H9 (cell line): ENCODE measurements around the gene TRNP1. TPM values are rescaled to one million over a fixed set of nuclear protein-coding genes. Genes with fewer than 3 reads are reported as not detected.
A peak's percentile ranks its signal among the peaks of the same experiment; 100 is the strongest.

Source experiments
- DNase-seq: peaks from one replicate; pipeline ENCODE4 v3.0.0-alpha.2; 2017
- H2AFZ ChIP-seq: one replicate; pipeline ENCODE4 v1.6.1; 2013; ENCODE audit warnings: mild to moderate bottlenecking, low read length, control low read depth, moderate library complexity
- H2AK5ac ChIP-seq: 2 replicates; pipeline ENCODE4 v1.6.1; 2013; ENCODE audit warnings: low read length, control low read depth, mixed read lengths; ENCODE audit not compliant: insufficient read length
- H2BK120ac ChIP-seq: one replicate; pipeline ENCODE4 v1.6.1; 2013; ENCODE audit warnings: low read depth, mild to moderate bottlenecking, low read length, control low read depth, inconsistent platforms; ENCODE audit not compliant: poor library complexity, severe bottlenecking
- H2BK12ac ChIP-seq: 2 replicates; pipeline ENCODE4 v1.6.1; 2013; ENCODE audit warnings: low read length, control low read depth, mixed read lengths, low read depth; ENCODE audit not compliant: insufficient read length
- H2BK15ac ChIP-seq: 2 replicates; pipeline ENCODE4 v1.6.1; 2013; ENCODE audit warnings: low read depth, low read length, control low read depth
- H2BK20ac ChIP-seq: one replicate; pipeline ENCODE4 v1.6.1; 2013; ENCODE audit warnings: low read depth, mild to moderate bottlenecking, low read length, control low read depth, inconsistent platforms; ENCODE audit not compliant: poor library complexity, severe bottlenecking
- H2BK5ac ChIP-seq: 2 replicates; pipeline ENCODE4 v1.6.1; 2013; ENCODE audit warnings: low read length, control low read depth, mixed read lengths; ENCODE audit not compliant: insufficient read length
- H3K14ac ChIP-seq: 2 replicates; pipeline ENCODE4 v1.6.1; 2013; ENCODE audit warnings: low read length, control low read depth; ENCODE audit not compliant: insufficient read depth
- H3K18ac ChIP-seq: 2 replicates; pipeline ENCODE4 v1.6.1; 2013; ENCODE audit warnings: low read depth, mild to moderate bottlenecking, mixed read lengths, low read length, control low read depth; ENCODE audit not compliant: insufficient read length
- H3K23ac ChIP-seq: 2 replicates; pipeline ENCODE4 v1.6.1; 2013; ENCODE audit warnings: low read length, control low read depth, mixed read lengths, low read depth; ENCODE audit not compliant: insufficient read length
- H3K23me2 ChIP-seq: 2 replicates; pipeline ENCODE4 v1.6.1; 2013; ENCODE audit warnings: low read depth, mild to moderate bottlenecking, mixed read lengths, low read length, control low read depth; ENCODE audit not compliant: insufficient read length, poor library complexity, severe bottlenecking
- H3K27ac ChIP-seq: 2 replicates; pipeline ENCODE4 v1.5.1; 2013; ENCODE audit warnings: low read length, control low read depth, mixed read lengths, low read depth; ENCODE audit not compliant: insufficient read length
- H3K27me3 ChIP-seq: 2 replicates; pipeline ENCODE4 v1.6.1; 2013; ENCODE audit warnings: low read length, control low read depth, inconsistent platforms; ENCODE audit not compliant: insufficient read depth
- H3K4ac ChIP-seq: 2 replicates; pipeline ENCODE4 v1.6.1; 2013; ENCODE audit warnings: low read depth, mild to moderate bottlenecking, control low read depth, inconsistent platforms, low read length, moderate library complexity
- H3K4me1 ChIP-seq: 2 replicates; pipeline ENCODE4 v1.6.1; 2013; ENCODE audit warnings: low read length, control low read depth, inconsistent platforms; ENCODE audit not compliant: insufficient read depth
- H3K4me2 ChIP-seq: 2 replicates; pipeline ENCODE4 v1.6.1; 2013; ENCODE audit warnings: low read length, control low read depth, mixed read lengths; ENCODE audit not compliant: insufficient read length, insufficient read depth
- H3K56ac ChIP-seq: 2 replicates; pipeline ENCODE4 v1.6.1; 2013; ENCODE audit warnings: low read depth, mild to moderate bottlenecking, mixed read lengths, low read length, control low read depth; ENCODE audit not compliant: insufficient read length
- H3K79me1 ChIP-seq: 2 replicates; pipeline ENCODE4 v1.6.1; 2013; ENCODE audit warnings: low read depth, mild to moderate bottlenecking, moderate library complexity, low read length, control low read depth, inconsistent platforms; ENCODE audit not compliant: insufficient read depth, poor library complexity, severe bottlenecking
- H3K79me2 ChIP-seq: 2 replicates; pipeline ENCODE4 v1.6.1; 2013; ENCODE audit warnings: low read length, control low read depth, inconsistent platforms; ENCODE audit not compliant: insufficient read depth
- H3K9ac ChIP-seq: 2 replicates; pipeline ENCODE4 v1.6.1; 2013; ENCODE audit warnings: low read length, control low read depth, mixed read lengths; ENCODE audit not compliant: insufficient read length; ENCODE audit errors: extremely low read depth
- H3K9me3 ChIP-seq: one replicate; pipeline ENCODE4 v1.6.1; 2013; ENCODE audit warnings: low read depth, low read length, inconsistent platforms; ENCODE audit not compliant: control insufficient read depth
- H3T11ph ChIP-seq: one replicate; pipeline ENCODE4 v1.6.1; 2013; ENCODE audit warnings: mild to moderate bottlenecking, low read length, control low read depth, inconsistent platforms
- H4K20me1 ChIP-seq: one replicate; pipeline ENCODE4 v1.6.1; 2013; ENCODE audit not compliant: control insufficient read depth, insufficient read length, insufficient read depth
- H4K5ac ChIP-seq: 2 replicates; pipeline ENCODE4 v1.6.1; 2013; ENCODE audit warnings: low read depth, mild to moderate bottlenecking, mixed read lengths, low read length, control low read depth; ENCODE audit not compliant: insufficient read length
- H4K8ac ChIP-seq: replicated peaks from 2 replicates; pipeline ENCODE4 v1.6.1; 2013; ENCODE audit warnings: low read length, control low read depth, mixed read lengths, low read depth; ENCODE audit not compliant: insufficient read length
- H4K91ac ChIP-seq: 2 replicates; pipeline ENCODE4 v1.6.1; 2013; ENCODE audit warnings: low read depth, mild to moderate bottlenecking, moderate library complexity, mixed read lengths, low read length, control low read depth; ENCODE audit not compliant: insufficient read length
- H3K27ac Mint-ChIP-seq, 3 experiments: 2 replicates in 2 of 3; 3 replicates in 1 of 3; pipeline ENCODE4 v1.8.0; 2020 to 2021; ENCODE audit warnings: mixed read lengths in 3 of 3, mild to moderate bottlenecking in 1 of 3, moderate library complexity in 1 of 3
- H3K27me3 Mint-ChIP-seq: 2 replicates; pipeline ENCODE4 v1.8.0; 2021; ENCODE audit warnings: low read depth, mild to moderate bottlenecking, moderate library complexity, mixed read lengths
- H3K36me3 Mint-ChIP-seq, 3 experiments: 2 replicates in 2 of 3; 3 replicates in 1 of 3; pipeline ENCODE4 v1.8.0; 2020 to 2021; ENCODE audit warnings: low read depth in 3 of 3, mixed read lengths in 3 of 3; ENCODE audit not compliant: insufficient read depth in 1 of 3
- H3K4me1 Mint-ChIP-seq, 2 experiments: 2 replicates each; pipeline ENCODE4 v1.8.0; 2020; ENCODE audit warnings: mixed read lengths in 2 of 2
- H3K4me3 Mint-ChIP-seq, 2 experiments: 2 replicates in 1 of 2; 3 replicates in 1 of 2; pipeline ENCODE4 v1.8.0; 2020 to 2021; ENCODE audit warnings: mild to moderate bottlenecking in 2 of 2, mixed read lengths in 2 of 2, moderate library complexity in 1 of 2
- H3K9me3 Mint-ChIP-seq, 2 experiments: 2 replicates in 1 of 2; 3 replicates in 1 of 2; pipeline ENCODE4 v1.8.0; 2020; ENCODE audit warnings: mild to moderate bottlenecking in 2 of 2, mixed read lengths in 2 of 2, moderate library complexity in 1 of 2
- CTCF ChIP-seq: fragments of 200-600 bp; sonication (generic); conservative IDR thresholded peaks from 3 replicates; pipeline ENCODE4 v1.8.0; 2021; ENCODE audit warnings: antibody characterized with exemption, mild to moderate bottlenecking
- WGBS: extraction: QIAGEN DNeasy Blood & Tissue Kit; methylation state at CpG from one replicate; pipeline ENCODE4 v1.1.7; 2013; ENCODE audit warnings: missing lambda C conversion rate, low lambda C conversion rate, mixed read lengths; ENCODE audit not compliant: insufficient read length; ENCODE audit errors: extremely low coverage; 5-methylcytosine and 5-hydroxymethylcytosine counted together
- total RNA-seq: library from RNA; stranded (reverse); gene quantifications from 2 replicates; pipeline ENCODE4 v1.2.1, GENCODE V29; 2021

TRNP1 gene
- total RNA-seq, 1 experiment from 2014 or later = 39.0 TPM

- Histone ChIP-seq H2BK15ac (no peak overlapping the region), H2AFZ (no peak overlapping the region), H4K5ac (no peak overlapping the region), H3K9ac (no peak overlapping the region), H3K4ac (no peak overlapping the region), H3K9me3 (no peaks in the 10 kb centered on the region), H3K79me2 (no peaks in the 10 kb centered on the region), H3K14ac (no peak overlapping the region), H3K79me1 (no peaks in the 10 kb centered on the region), H2AK5ac (no peak overlapping the region), H3K18ac (peak overlapping the region; percentile 57), H3K4me2 (no peak overlapping the region), H3K23me2 (peaks cover 6% of the 10 kb centered on the region), H3K27me3 (no peaks in the 10 kb centered on the region), H4K8ac (no peak overlapping the region), H3K56ac (no peak overlapping the region), H2BK5ac (no peak overlapping the region), H3K27ac (peak overlapping the region; percentile 33), H3K23ac (no peak overlapping the region), H3K4me1 (peaks cover 25% of the 10 kb centered on the region), H2BK120ac (no peak overlapping the region), H4K20me1 (no peaks in the 10 kb centered on the region), H2BK20ac (no peak overlapping the region), H4K91ac (no peak overlapping the region), H2BK12ac (no peak overlapping the region), H3T11ph (no peak overlapping the region)
- H3K27me3 Mint-ChIP-seq = no peaks in the 10 kb centered on the region; the same call in 1 of the 2 replicates
- peak overlapping the region in 1 of 2 experiments; percentile 19; a peak in 1 of 5 replicates for H3K4me3 Mint-ChIP-seq
- H3K27ac Mint-ChIP-seq = peak overlapping the region; percentile 93 to 99 (median 98)
- no CpG with 5 or more reads among the region's 8 CpGs for WGBS
- H3K4me1 Mint-ChIP-seq = peaks cover 81 to 85% of the 10 kb centered on the region in 2 experiments
- peaks cover 20 to 66% (median 54%) of the 10 kb centered on the region in 3 experiments; a peak in 6 of 7 replicates for H3K36me3 Mint-ChIP-seq
- TF ChIP-seq CTCF = no peak
- H3K9me3 Mint-ChIP-seq = no peaks in the 10 kb centered on the region
- DNase-seq = no peak
These were observed 7.4 kb downstream of the TRNP1 start for GRCh38 chr1:27000817-27001460.
